CMK (cell line): ENCODE data around the gene INIP.

ENCODE experiments used
- DNase-seq: peaks from one replicate; pipeline ENCODE4 v3.0.0-alpha.2; 2010; ENCODE audit warnings: low read depth

Gene INIP, protein sequence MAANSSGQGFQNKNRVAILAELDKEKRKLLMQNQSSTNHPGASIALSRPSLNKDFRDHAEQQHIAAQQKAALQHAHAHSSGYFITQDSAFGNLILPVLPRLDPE

DNA sequence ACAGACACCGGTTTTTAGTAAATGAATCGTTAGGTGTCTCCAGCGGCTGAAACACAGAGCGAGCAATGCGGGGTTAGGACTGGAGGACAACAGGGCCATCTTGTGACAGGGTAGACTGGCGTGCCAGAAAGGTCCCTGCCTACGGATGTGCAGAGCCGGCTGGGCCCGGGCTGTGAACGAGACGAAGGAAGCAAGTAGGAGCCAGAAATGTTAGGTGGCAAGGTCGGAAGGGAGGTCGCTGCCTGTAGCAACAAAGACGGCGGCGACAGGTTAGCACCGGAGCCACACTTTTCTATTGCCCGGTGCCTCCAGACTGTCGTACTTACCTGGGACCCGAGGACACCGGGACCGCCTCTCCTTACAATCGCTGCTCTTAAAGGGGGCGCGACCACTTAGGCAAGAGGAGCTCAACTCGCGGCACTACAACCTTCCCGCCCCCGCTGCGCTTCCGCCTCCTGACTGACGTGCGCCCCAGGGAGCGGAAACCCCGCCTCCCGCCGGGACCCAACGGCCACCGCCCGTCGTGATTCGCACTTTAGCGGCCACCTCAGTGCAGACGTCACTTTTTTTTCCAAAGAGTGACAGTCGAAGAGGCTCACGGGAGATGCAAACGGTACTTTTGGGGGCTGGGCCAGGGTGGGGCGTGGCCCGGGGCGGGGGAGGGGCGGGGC, at the start of gene INIP:
INIP (minus strand) TSS at position 457 of the 671 bp plus-strand sequence. CDS start 1,632 bp downstream, outside the sequence.
- DNase-seq = peak; percentile 94

DNA sequence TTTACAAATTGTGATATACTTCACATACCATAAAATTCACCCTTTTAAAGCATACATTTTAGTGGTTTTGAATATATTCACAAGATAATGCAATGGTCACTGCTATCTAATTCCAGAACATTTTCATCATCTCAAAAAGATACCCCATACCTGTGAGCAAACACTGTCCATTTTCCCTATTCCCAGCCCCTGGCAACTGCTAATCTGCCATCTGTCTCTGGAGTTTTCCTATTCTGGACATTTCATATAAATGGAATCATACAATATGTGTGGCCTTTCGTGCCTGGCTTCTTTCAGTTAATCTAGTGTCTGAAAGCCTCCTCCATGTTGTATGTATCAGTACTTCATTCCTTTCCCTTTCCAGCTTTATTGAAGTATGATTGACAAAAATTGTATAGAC, 47.4 kb upstream of the INIP start:
- DNase-seq = no peak

DNA sequence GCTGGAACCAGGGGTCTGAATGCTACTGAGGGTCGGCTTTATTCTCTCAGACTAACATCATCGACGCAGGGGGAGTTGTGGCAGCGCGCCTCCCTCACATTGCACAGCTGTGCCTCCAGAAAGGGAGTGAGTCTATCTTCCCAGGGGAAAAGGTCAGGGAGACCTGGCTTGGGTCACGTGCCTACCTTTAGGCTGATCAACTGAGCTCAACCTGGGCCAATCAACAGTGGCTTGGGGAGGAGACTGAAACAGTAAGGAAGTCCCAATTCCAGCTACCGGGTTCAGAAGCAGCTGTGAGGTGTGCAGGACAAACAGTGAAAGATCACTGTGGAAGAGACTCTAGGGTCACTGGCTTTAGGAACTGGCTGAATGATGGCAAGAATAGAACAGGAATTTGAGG, 46.9 kb upstream of the INIP start:
- no peak for DNase-seq

DNA sequence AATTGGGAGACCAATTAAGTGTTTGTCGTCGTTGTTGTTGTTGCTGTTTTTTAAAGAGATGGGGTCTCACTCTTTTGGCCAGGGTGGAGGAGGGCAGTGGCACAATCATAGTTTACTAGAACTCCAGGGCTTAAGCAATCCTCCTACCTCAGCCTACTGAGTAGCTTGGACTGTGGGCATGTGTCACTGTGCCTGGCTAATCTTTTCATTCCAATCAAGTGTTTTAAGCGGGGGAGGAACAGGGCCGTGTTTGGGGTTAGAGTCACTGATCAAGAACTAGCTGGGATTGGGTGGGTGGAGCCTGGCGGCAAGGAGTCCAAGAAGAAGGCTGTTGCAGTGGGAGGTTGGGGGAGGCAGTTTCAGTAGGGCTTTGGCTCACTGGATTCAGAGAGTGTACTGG, 46.4 kb upstream of the INIP start:
- no peak for DNase-seq

DNA sequence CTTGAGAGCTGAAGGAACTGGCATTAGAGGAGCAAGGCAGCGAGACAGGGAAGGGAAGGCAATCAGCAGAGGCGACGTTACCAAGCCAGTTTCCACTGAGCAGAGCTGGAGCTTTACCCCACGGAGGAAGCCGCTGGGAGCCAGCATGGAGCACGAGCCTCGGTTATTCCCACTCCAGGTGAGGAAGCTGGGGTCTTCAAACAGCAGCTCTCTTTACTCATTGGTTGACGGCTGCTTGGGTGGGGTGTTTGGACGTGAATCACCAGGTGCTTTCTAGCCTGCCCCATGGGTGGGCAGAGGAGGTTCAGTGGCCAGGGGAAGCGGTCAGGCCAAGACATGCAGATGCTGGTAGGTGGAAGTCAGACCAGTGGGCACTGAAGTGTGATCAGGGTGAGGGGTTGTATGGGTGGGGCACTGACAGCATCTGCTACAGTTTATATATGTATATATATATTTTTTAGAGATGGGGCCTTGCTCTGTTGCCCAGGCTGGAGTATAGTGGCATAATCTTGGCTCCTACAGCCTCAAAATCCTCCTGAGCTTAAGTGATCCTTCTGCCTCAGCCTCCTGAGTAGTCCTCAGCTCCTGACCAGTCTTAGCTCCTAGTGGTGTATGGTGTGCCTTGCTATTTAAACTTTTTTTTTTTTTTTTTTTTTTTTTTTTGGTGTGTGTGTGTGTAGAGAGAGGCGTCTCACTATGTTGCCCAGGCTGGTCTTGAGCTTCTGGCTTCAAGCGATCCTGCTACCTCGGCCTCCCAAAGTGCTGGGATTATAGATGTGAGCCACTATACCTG, 45.0 kb upstream of the INIP start:
- DNase-seq = no peak

DNA sequence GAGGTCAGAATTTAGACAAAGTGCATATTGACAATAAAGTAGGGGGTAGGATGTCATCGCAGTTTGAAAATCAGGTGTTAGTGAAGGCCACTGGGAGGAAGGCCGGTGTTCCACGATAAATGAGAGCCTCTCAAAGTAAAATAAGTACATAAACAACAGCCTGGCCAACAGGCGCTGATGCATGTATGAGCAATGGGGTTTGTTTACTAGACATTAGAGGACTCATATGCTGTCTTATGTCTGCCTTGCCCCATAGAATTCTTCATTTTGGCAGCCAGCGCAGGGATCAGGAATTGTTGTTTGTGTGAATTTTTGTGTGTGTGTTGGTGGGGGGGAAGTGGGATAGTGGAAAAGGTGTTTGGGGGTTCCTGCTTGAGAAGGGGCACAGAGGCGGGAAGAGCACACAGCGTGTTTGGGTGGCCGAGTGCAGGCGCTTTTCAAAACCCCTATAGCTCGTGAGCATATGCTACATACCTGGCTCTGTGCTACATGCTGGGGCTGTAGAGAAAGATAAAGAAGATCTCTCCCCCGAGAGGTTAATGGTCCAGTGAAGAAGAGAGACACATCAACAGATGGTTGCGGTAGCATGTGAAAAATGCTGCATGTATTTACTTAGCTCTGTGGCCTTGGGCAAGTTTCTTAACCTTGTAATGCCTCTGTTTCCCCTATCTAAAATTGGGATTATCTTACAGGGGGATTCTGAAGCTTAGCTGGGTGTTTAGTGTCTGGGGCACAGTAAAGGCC, 44.2 kb upstream of the INIP start:
- DNase-seq = no peak

DNA sequence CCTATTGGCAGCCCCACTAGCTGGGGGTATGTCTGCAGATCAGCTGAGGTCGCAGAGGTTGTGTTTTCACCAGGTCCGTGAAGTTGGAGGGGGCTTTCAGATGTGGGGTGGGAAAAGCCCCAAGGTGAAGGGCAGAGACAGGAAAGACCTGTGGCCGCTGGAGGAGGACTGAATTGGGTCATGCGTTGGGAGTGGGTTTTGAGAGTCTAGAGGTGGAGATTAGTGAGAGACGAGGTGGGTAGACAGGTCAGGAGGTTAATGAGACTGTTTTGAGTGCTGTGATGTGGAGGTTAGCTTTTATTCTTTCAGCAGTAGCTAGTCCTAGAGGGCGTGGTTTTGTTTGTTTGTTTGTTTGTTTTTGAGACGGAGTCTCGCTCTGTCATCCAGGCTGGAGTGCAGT, 42.9 kb upstream of the INIP start:
- no peak for DNase-seq

DNA sequence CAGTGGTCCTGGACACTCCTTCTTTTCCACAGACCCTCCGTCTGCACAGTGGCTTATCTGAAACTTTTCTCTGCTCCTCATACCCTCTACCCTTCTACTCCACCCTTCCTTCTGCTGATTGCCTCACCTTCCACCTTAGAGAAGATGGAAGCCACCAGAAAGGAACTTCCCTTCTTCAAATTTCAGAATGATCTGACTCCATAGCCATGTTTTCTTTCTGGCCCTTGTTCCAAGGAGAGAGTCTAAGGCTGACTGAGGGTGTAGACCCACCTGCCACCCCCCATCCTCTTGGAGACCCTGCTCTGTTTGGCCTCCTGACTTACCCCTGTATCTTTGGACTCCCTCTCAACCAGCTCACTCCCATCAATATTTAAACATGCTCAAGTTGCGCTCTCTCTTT, 40.0 kb upstream of the INIP start:
- DNase-seq = no peak

DNA sequence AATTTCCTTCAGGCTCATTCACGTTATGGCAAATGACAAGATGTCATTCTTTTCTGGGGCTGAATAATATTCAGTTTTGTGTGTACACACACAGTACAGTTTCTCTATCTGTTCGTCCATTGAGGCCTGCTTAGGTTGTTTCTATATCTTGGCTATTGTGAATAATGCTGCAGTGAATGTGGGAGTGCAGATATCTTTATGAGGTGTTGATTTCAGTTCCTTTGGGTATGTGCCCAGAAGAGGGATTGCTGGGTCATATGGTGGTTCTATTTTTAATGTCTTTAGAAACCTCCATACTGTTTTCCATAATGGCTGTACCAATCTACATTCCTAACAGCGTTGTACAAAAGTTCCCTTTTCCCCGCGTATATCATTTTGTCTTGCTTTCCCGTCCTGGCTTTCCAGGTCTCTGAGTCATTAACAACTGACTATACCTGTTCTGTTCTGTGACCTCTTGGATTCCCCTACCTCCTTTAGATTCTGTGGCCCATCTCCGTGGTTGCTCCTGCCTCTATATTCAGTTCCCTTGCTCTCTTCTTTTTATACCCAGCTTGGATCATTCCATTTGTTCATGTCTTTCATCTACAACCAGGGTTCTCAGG, 39.5 kb upstream of the INIP start:
- DNase-seq = no peak

DNA sequence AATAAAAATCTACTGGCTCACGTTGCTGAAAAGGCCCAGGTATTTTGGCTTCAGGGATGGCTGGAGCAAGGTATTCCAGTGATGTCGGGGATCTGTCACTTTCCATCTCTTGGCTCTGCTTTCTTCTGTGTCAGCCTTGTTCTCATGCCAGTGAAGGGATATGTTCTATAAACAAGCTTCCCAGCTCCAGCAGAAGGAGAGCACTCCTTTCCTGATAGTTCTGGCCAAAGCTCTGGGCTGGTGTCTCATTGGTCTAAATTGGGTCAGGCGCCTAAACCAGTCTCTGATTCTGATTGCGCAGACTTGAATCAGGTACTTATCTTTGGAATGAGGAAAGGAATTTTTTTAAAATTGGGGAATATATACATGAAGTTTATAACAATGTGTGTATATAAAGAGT, 37.8 kb upstream of the INIP start:
- no peak for DNase-seq

DNA sequence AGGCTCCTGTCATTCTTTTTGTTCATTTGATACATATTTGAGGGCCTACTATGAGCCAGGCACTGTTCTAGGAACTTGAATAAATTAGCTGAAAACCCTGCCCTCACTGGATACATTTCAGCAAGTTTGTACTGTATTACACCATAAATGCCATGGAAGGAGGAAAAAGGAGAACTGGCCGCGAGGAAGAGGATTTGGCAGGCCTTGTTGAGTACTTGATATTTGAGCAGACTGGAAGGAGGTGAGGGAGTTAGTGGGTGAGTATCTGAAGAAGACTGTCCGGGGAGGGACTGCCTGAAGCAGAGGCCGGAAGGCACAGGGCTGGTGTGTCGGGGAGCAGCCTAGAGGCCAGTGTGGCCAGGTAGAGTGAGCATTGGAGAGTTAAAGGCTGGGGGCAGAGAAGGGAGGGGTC, 37.1 kb upstream of the INIP start:
- DNase-seq = no peak

DNA sequence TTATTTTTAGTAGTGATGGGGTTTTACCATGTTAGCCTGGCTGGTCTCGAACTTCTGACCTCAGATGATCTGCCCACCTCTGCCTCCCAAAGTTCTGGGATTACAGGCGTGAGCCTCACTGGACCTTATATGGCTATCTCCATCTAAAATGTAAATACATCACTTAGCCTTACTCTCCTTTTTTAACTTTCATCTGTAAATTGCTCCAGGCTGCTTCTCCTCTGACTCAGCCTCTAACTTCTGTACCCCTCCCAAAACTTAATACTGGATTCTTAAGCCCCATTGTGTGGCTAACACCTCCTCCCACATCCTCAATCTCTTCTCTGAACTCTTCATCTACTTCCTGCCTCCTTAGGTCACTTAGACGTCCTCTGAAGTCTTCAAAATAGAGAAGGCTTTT, 36.7 kb upstream of the INIP start:
- DNase-seq = no peak

DNA sequence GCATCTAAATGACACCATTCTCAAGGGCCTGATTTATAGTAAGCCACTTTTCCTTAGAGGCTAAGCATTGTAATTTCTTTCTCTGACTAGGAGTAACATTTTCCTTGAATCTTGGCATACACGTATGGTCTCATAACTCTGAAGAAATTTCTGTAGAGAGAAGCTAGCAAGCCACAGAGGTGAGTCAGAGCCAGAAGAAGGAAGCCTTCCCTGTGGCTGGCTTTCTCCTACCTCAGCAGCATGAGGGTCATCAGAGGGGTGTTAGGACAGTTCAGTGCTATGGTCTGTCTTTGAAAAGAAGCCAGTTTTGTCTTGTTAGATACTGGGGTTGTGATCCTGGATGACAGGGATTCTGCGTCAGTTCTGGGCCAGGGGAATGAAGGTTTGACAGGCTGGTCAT, 35.8 kb upstream of the INIP start:
- no peak for DNase-seq

DNA sequence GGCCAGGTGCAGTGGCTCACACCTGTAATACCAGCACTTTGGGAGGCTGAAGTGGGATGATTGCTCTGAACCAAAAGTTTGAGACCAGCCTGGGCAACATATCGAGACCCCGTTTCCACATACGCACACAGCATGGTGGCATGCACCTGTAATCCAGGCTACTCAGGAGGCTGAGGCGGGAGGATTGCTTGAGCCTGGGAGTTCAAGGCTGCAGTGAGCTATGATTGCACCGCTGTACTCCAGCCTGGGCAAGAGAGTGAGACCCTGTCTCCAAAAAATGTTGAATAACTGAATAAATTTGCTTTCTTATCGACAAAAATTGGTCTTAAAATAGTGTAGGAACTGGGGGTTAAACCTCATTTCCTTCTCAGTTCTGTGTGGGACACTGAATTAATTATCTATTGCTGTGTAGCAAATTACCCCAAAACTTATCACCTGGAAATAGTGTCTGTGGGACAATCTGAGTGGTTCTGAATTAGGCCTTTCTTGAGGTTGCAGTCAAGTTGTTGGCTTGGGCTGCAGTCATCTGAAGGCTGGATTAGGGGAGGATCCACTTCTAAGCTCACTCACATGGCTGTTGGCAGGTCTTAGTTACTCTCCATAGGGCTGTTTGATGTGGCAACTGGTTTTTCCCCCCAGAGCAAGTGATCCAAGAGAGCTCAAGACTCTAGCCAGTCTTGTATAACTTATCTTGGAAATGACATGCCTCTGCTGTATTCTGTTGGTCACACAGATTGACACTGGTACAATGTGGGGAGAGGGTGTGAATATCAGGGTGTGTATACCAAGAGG, 34.6 kb upstream of the INIP start:
- DNase-seq = no peak

DNA sequence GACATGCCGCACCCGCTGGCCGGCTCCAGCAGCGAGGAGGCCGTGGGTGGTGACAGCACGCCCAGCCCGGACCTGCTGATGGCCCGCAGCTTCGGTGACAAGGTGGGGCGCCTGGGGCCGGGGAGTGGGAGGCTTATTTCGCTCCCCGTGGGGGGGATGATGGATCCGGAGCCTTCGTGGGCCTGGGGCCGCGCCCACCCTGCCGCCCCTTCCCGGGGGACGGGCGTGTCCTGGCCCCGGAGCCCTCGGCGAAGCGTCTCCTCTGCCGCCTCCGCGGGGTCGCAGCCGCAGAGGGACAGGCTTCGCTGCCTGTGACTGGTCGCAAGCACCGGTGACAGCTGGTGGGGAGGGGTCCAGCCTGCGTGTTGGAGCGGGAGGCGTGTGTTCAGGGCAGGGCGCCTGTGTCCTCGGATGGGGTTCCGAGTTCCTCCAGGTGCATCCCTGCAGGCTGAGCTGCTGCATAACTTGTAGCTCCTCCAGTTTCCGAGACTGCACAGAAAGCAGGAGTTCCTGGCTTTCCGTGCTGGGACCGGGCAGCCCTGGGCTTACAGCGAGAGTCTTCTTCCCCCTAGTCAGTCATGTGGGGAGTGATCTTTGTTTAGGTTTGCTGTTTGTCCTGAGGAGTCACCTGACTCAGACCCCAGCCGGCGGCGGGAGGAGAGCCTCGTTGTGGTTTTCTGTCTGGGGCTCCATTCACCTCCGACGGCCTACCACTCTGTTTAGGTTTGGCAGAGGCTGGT, 33.3 kb upstream of the INIP start:
- no peak for DNase-seq

DNA sequence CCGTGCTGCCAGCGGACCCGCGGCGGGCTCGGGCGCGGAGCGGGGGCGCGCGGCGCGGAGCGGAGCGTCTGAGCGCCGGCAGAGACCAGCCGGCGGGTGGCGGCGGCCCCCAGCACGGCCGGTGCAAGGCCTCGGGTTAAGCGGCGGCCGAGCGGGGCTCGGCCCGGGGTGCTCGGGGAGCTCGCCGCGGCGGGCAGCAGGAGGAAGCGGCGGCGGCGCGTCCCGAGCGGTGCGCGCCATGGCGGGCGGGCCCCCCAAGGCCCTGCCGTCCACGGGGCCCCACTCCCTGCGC, 32.8 kb upstream of the INIP start:
- DNase-seq = no peak

DNA sequence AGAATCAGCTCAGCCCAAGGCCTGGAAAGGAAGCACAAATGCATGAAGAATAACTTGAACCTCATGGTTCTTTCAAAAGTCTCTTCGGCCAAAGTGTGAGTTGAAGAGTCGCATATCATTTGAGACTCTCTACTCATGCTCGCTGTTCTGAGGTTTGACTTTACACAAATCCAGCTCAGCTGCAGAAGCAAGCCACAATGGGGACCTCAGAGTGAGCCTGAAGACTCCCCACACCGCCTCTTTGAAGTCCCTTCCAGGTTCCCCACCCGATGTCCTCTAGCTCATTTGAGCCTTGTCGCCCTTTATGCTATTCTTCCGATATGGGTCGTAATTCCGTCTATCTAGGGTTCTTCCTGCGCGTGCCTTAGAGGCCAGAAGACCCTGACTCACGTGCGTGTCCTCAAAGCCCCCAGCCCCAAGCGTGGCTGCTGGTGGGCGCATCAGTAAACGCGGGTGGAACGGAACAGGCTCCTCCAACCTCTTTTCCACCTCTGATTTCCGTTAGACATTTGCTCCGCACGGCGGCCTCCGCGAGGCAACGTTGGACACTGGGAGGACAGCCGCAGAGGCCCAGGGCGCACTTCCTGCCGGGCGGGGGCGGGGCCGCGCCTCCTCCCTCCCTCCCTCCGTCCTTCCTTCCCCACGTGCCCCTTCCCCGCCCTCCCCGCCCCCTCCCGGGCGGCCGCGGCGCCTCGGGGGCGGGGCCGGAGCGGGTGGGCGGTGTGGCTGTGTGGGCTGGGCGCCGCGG, 32.3 kb upstream of the INIP start, which contains the start of gene SNX30:
SNX30 (plus strand) TSS at position 745 of the 748 bp plus-strand sequence. CDS start 242 bp downstream, outside the sequence.
- DNase-seq = peak; percentile 63

DNA sequence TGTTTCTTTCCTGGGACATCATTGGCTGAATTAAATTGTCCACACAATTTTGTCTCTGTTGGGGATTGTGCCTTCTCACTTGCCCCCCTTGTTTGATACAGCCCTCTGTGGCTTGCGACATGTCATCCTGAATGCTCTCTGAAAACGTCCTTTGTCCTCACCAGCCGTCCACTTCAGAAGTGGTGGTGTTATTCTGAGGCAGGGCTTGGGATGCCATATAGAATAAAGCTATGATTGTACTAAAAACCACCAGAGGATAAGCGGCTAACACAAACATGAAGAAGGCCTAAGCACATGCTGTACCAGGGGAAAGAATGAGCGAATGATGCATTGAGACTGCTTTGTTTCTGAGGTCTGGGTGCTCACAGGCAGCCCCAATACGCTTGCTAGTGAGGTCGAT, 29.2 kb upstream of the INIP start:
- no peak for DNase-seq

DNA sequence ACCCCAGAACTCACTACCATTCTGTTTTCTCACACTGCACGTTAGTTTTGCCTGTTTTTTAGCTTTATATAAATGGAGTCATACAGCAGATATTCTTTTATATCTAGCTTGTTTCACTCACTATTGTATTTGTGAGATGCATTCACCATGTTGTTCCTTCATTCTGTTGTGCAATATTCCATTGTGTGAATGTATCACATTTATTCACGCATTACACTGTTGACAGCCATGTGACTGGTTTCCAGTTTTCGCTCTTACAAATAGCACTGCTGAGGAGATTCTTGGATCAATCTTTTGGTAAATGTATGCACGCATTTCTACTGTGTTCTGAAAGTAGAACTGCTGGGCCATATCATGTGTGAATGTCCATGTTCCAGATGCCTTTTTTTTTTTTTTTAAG, 26.3 kb upstream of the INIP start:
- no peak for DNase-seq

DNA sequence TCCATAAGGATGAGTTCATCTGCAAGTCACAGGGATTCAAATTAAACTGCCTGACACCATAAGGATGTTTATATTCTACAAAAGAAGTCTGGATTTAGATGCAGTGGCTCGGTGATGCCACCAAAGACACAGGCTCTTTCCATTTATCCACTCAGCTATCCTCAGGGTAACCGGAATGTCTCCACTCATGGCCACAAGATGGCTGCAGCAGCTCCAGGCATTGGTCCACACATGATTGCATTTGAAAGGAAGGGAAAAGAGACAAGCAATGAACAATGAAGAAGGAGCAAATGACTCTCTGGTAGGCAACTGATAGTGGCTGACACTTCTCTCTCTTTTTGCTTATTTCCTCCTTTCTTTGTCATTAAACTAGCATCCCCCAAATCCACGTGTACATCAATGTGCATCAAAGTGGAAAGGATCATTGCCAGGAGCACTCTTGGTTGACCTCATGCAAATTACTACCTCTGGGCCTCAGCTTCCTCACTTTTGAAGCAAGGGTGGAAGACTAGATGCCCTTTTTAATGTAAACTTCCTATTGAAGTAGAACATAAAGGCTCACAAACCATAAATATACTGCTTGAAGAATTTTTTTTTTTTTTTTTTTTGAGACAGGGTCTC, 25.4 kb upstream of the INIP start:
- no peak for DNase-seq
